ENCODE measurements around the gene AOC1.

GRCh38 chr7:150900675-150901074, 48.4 kb downstream of the AOC1 start:
- no peak for TF ChIP-seq CTCF (IDR thresholded peaks at IDR 0.05)
- no peak for TF ChIP-seq POLR2AphosphoS5 (IDR thresholded peaks at IDR 0.05; ENCODE audit: insufficient read depth in 1 of 2, low read depth in 1 of 2)

Data from vagina (tissue), 2 donors.